KMS-11 (cell line): ENCODE data around the gene FBH1.

Source experiments
- H2AFZ ChIP-seq: fragments of 200-600 bp; sonication (generic); 2 replicates; pipeline ENCODE4 v1.6.1; 2016; ENCODE audit warnings: antibody characterized with exemption, mixed run types, low read depth
- H3K27ac ChIP-seq: fragments of 200-600 bp; sonication (generic); 2 replicates; pipeline ENCODE4 v1.6.1; 2016; ENCODE audit warnings: mild to moderate bottlenecking, mixed run types
- H3K27me3 ChIP-seq: fragments of 200-600 bp; sonication (generic); 2 replicates; pipeline ENCODE4 v1.6.1; 2017; ENCODE audit warnings: mild to moderate bottlenecking, low read depth, mixed run types, moderate library complexity; ENCODE audit not compliant: insufficient read depth
- H3K36me3 ChIP-seq: fragments of 200-600 bp; sonication (generic); 2 replicates; pipeline ENCODE4 v1.6.1; 2017; ENCODE audit warnings: mild to moderate bottlenecking, mixed run types; ENCODE audit not compliant: insufficient read depth
- H3K4me1 ChIP-seq: fragments of 200-600 bp; sonication (generic); 2 replicates; pipeline ENCODE4 v1.6.1; 2016; ENCODE audit warnings: mild to moderate bottlenecking, low read depth, mixed run types; ENCODE audit not compliant: poor library complexity, severe bottlenecking
- H3K4me2 ChIP-seq: fragments of 200-600 bp; sonication (generic); 2 replicates; pipeline ENCODE4 v1.7.0; 2016; ENCODE audit warnings: mild to moderate bottlenecking, mixed run types
- H3K4me3 ChIP-seq: fragments of 200-600 bp; sonication (generic); IDR thresholded peaks from 2 replicates; pipeline ENCODE4 v1.6.1; 2017; ENCODE audit warnings: low read depth, low read length, mixed read lengths; ENCODE audit not compliant: insufficient read depth
- H3K79me2 ChIP-seq: fragments of 200-600 bp; sonication (generic); 2 replicates; pipeline ENCODE4 v1.6.1; 2016; ENCODE audit warnings: low read depth, mixed run types; ENCODE audit not compliant: insufficient read depth
- H3K9ac ChIP-seq: fragments of 200-600 bp; sonication (generic); 2 replicates; pipeline ENCODE4 v1.6.1; 2016; ENCODE audit warnings: mild to moderate bottlenecking, mixed run types
- H4K20me1 ChIP-seq: fragments of 200-600 bp; sonication (generic); 2 replicates; pipeline ENCODE4 v1.6.1; 2016; ENCODE audit warnings: mild to moderate bottlenecking, mixed run types; ENCODE audit not compliant: insufficient read depth
- TF ChIP-seq, protein P1 (sequence below): fragments of 200-600 bp; sonication (generic); conservative IDR thresholded peaks from 2 replicates; pipeline ENCODE4 v1.6.1; 2017; ENCODE audit warnings: low read depth, mild to moderate bottlenecking, antibody characterized with exemption, low read length, moderate library complexity, mixed read lengths

FBH1 gene

DNA sequence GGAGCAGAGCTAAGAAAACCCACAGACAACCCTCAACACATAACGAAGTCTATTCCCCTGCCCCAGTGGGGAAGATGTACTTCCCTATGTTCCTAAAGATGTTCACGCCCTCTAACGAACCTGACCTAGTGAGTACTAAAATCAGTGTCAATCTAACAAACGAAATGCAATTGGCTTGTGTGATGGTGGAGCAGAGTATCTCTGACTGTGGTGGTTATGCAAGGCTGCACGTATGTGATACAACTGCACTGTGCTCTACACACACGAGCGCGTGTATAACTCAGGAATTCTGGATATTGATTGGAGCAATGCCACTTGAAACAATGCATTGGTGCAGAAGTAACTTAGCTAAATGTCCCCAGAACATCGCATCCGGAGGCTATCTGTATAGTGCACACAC lies 1.7 kb upstream of the FBH1 start:
- H3K27me3 ChIP-seq = no peaks in the 10 kb centered on the region
- H3K36me3 ChIP-seq = no peaks in the 10 kb centered on the region
- no peaks in the 10 kb centered on the region for H4K20me1 ChIP-seq
- H3K27ac ChIP-seq = no peak overlapping the region
- peak overlapping the region; percentile 52 for H3K4me2 ChIP-seq
- H3K4me1 ChIP-seq = peaks cover 37% of the 10 kb centered on the region
- H3K9ac ChIP-seq = no peak overlapping the region
- TF ChIP-seq, protein P1, sequence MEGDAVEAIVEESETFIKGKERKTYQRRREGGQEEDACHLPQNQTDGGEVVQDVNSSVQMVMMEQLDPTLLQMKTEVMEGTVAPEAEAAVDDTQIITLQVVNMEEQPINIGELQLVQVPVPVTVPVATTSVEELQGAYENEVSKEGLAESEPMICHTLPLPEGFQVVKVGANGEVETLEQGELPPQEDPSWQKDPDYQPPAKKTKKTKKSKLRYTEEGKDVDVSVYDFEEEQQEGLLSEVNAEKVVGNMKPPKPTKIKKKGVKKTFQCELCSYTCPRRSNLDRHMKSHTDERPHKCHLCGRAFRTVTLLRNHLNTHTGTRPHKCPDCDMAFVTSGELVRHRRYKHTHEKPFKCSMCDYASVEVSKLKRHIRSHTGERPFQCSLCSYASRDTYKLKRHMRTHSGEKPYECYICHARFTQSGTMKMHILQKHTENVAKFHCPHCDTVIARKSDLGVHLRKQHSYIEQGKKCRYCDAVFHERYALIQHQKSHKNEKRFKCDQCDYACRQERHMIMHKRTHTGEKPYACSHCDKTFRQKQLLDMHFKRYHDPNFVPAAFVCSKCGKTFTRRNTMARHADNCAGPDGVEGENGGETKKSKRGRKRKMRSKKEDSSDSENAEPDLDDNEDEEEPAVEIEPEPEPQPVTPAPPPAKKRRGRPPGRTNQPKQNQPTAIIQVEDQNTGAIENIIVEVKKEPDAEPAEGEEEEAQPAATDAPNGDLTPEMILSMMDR = no peak
- no peak overlapping the region for H3K4me3 ChIP-seq
- H3K79me2 ChIP-seq = peaks cover 29% of the 10 kb centered on the region
- 0 out of 2 replicates have a peak overlapping the region, but pooled peaks have one; percentile 86 for H2AFZ ChIP-seq

DNA sequence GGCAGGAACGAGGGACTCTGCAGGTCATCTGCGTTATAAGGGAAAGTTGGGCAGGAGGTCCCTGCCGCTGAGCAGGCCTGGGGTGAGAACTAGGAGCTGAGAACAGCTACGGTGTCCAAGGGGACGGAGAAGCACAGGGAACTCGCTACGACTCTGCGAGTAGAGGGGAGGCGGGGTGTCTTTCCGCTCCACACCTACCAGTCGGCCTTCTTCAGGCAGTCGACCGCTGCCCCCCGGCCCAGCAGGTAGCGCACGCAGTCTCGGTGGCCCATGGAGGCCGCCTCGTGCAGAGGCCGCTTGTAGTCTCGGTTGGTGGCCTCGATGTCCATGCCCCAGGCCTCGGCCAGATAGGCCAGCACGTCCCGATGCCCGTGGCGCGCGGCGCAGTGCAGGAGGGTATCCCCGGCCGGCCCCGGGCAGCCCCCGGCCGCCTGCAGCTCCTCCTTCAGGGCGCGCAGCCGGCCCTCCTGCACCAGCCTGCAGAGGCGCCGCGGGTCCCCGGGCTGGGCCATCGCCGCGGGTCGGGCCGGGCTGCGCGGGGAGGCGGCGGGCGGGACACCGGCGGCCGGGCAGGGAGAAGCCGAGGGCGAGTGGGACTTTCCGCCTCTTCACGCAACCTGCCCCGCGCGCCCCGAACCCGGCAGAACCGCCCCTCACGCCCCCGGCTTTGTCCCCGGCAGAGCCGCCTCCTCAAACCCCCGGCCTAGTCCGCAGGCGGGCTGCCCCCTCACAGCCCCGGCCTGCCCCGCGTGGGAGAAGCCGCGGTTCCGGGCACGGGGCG lies 1.0 kb upstream of the FBH1 start:
- TF ChIP-seq, protein P1 = no peak
- peak overlapping the region; percentile 27; the same call in 1 of the 2 replicates for H3K27ac ChIP-seq
- peak overlapping the region; percentile 86 for H2AFZ ChIP-seq
- H3K4me1 ChIP-seq = peaks cover 44% of the 10 kb centered on the region
- H3K4me2 ChIP-seq = peak overlapping the region; percentile 54
- peaks cover 32% of the 10 kb centered on the region for H3K79me2 ChIP-seq
- H3K9ac ChIP-seq = peak overlapping the region; percentile 77
- no peaks in the 10 kb centered on the region for H4K20me1 ChIP-seq
- H3K27me3 ChIP-seq = no peaks in the 10 kb centered on the region
- no peak overlapping the region for H3K4me3 ChIP-seq
- no peaks in the 10 kb centered on the region for H3K36me3 ChIP-seq

DNA sequence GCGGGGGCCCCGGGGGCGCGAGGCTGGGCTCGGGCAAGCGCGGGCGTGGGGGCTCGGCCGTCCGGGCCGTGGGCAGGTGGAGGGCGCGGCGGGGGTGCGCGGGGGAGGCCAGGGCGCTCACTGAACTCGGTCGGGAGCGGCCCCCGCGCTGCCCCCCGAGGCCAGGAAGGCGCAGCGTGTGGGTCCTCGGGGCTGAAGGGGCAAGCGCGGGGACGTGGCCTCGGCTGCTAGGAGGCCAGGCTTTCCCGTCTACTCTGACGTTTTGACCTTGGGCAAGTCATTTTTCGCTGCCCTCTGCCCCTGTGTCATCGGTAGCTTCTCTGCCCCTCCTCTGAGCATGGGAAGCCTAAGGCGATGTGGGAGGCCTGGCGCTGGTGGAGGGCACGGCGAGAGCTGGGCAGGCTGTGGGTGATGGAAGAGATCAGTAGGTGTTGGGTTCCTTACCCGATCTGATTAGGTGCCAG lies 441 bp downstream of the FBH1 start:
- Histone ChIP-seq H4K20me1 (no peaks in the 10 kb centered on the region; the same call in 1 of the 2 replicates), H3K79me2 (peaks cover 36% of the 10 kb centered on the region), H3K4me1 (peaks cover 58% of the 10 kb centered on the region), H3K4me3 (no peak overlapping the region), H3K4me2 (peak overlapping the region; percentile 69), H3K9ac (peak overlapping the region; percentile 20; the same call in 1 of the 2 replicates), H2AFZ (0 out of 2 replicates have a peak overlapping the region, but pooled peaks have one; percentile 29), H3K36me3 (no peaks in the 10 kb centered on the region), H3K27me3 (no peaks in the 10 kb centered on the region), H3K27ac (no peak overlapping the region)
- TF ChIP-seq, protein P1 = no peak

DNA sequence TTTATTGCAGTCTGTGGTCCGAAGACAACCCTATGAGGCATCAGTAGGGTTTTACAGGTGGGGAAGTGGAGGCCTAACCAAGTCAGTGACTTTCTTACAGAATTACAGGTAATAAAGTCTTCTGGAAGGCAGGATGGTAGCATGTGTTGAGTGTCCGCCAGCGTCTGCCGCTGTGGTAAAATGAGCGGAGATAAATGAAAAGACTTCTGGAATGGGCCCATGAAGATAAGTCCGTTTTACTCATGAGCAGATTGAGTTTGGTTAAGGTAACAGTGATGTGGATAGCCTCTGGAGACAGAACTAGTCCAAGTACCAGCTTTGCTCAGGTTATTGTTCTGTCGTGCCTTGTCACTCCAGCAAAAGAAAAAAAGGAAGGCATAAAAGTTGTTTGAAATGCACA lies 966 bp downstream of the FBH1 start:
- Histone ChIP-seq H3K79me2 (peaks cover 36% of the 10 kb centered on the region), H3K27me3 (no peaks in the 10 kb centered on the region), H3K4me1 (peaks cover 64% of the 10 kb centered on the region), H3K36me3 (no peaks in the 10 kb centered on the region), H3K4me2 (peak overlapping the region; percentile 69), H3K27ac (no peak overlapping the region), H3K4me3 (no peak overlapping the region), H4K20me1 (no peaks in the 10 kb centered on the region; the same call in 1 of the 2 replicates), H2AFZ (no peak overlapping the region), H3K9ac (peak overlapping the region; percentile 20; the same call in 1 of the 2 replicates)
- TF ChIP-seq, protein P1 = no peak
